Measurements from ENCODE around the gene RIMS1. TPM values are rescaled to one million over a fixed set of nuclear protein-coding genes. Genes with fewer than 3 reads are reported as not detected.

The RIMS1 gene
- total and polyA plus RNA-seq, 9 of the 15 experiments (the other 6 are each of a cell fraction or from before 2014, with no cell fraction given): not detected

- intact Hi-C loops (cut with micrococcal nuclease): no loop called here
- no peaks in the 10 kb centered on the region for H3K36me3 ChIP-seq (ENCODE audit: control insufficient read depth, insufficient read depth, low read length)
- FAIRE-seq: no peak
- DNase-seq (ENCODE audit: extremely low read depth in 1 of 4, low spot score in 3 of 4): no peak
- H3K27ac ChIP-seq (ENCODE audit: extremely low read depth, low read depth, low read length): no peak overlapping the region
- POLR2A ChIA-PET: no interaction called here
- no peak overlapping the region for H3K4me3 ChIP-seq
- CTCF ChIA-PET (ENCODE audit: low intra/inter-chr PET ratio): no interaction called here
- in situ Hi-C loops (cut with MboI): no loop called here
- no peaks in the 10 kb centered on the region for H4K20me1 ChIP-seq (replicated peaks; ENCODE audit: control insufficient read depth, insufficient read depth, low read length)
- BruUV-seq (replicated peaks): no TSS peak
- TF ChIP-seq TCFL5 (CRISPR knock-in tag; conservative IDR thresholded peaks at IDR 0.05) (no peak), NFATC3 (IDR thresholded peaks at IDR 0.05) (no peak), E4F1 (CRISPR knock-in tag; IDR thresholded peaks at IDR 0.05; ENCODE audit: borderline replicate concordance) (no peak), SRF (CRISPR knock-in tag; IDR thresholded peaks at IDR 0.05) (no peak), SMC3 (conservative IDR thresholded peaks at IDR 0.05; ENCODE audit: insufficient read depth, low read depth, low read length) (no peak), NONO (IDR thresholded peaks at IDR 0.05; ENCODE audit: low read depth in 2 of 2, low read length in 1 of 2) (no peak), ZNF239 (CRISPR knock-in tag; IDR thresholded peaks at IDR 0.05) (no peak), ZNF717 (CRISPR knock-in tag; IDR thresholded peaks at IDR 0.05) (no peak), NCOA2 (IDR thresholded peaks at IDR 0.05; ENCODE audit: partially characterized antibody in 2 of 2) (no peak), GTF3C2 (IDR thresholded peaks at IDR 0.05; ENCODE audit: borderline replicate concordance, extremely low read depth, insufficient read length) (no peak)
- no peaks in the 10 kb centered on the region; the same call in 1 of the 2 replicates for H3K9me3 ChIP-seq (replicated peaks; ENCODE audit: control insufficient read depth, insufficient read depth, low read depth, low read length)
- no peak overlapping the region for H2AFZ ChIP-seq (ENCODE audit: low read depth, low read length)
- H3K79me2 ChIP-seq (ENCODE audit: control insufficient read depth, insufficient read depth, low read length): no peaks in the 10 kb centered on the region
- no peak overlapping the region for H3K4me2 ChIP-seq (ENCODE audit: insufficient read depth, low read length)
- H3K9ac ChIP-seq (ENCODE audit: insufficient read depth in 1 of 2, low read depth in 2 of 2, low read length in 2 of 2): no peak overlapping the region
- no peak for ATAC-seq
- H3K27me3 ChIP-seq (ENCODE audit: control insufficient read depth in 2 of 2, insufficient read depth in 2 of 2, low read length in 2 of 2): no peaks in the 10 kb centered on the region
- H3K9me1 ChIP-seq (ENCODE audit: control insufficient read depth, insufficient read depth, low read length): no peaks in the 10 kb centered on the region
- H3K4me1 ChIP-seq (replicated peaks in 1 of 2; ENCODE audit: control insufficient read depth in 2 of 2, insufficient read depth in 2 of 2, low read length in 2 of 2): no peaks in the 10 kb centered on the region
- WGBS (ENCODE audit: insufficient coverage, low coverage, missing lambda C conversion rate): 0% methylated on average over 1 of the region's 1 CpG
Observed at GRCh38 chr6:71900642-71901041, 14.3 kb downstream of the RIMS1 start.
